Fibroblast of lung (primary cell): ENCODE data around the gene E2F2.

Source experiments
- EZH2 ChIP-seq: IDR thresholded peaks from 2 replicates; pipeline ENCODE4 v1.5.1; 2012; ENCODE audit warnings: low read length, control low read depth, mild to moderate bottlenecking; ENCODE audit errors: missing control alignments
- TF ChIP-seq, protein P1 (sequence below), 2 donors: IDR thresholded peaks in 1 of 2; conservative IDR thresholded peaks in 1 of 2; 1 replicate in 1 of 2; 2 replicates in 1 of 2; pipeline ENCODE4 v1.5.1; 2011 to 2012; ENCODE audit warnings: low read length in 2 of 2, control low read depth in 1 of 2, inconsistent platforms in 1 of 2, low read depth in 1 of 2, mild to moderate bottlenecking in 1 of 2

DNA sequence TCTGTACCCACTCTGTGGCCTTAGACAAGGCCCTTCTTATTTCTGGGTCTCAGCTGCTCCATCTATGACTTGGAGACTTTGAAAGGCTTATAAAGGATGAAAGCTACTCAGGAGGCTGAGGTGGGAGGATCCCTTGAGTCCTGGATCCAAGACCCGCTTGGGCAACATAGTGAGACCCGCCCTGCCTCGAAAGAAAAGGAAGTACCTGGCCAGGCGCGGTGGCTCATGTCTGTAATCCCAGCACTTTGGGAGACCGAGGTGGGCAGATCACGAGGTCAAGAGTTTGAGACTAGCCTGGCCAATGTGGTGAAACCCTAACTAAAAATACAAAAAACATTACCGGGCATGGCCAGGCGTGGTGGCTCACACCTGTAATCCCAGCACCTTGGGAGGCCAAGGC, 14.8 kb upstream of the E2F2 start:
- TF ChIP-seq, protein P1, sequence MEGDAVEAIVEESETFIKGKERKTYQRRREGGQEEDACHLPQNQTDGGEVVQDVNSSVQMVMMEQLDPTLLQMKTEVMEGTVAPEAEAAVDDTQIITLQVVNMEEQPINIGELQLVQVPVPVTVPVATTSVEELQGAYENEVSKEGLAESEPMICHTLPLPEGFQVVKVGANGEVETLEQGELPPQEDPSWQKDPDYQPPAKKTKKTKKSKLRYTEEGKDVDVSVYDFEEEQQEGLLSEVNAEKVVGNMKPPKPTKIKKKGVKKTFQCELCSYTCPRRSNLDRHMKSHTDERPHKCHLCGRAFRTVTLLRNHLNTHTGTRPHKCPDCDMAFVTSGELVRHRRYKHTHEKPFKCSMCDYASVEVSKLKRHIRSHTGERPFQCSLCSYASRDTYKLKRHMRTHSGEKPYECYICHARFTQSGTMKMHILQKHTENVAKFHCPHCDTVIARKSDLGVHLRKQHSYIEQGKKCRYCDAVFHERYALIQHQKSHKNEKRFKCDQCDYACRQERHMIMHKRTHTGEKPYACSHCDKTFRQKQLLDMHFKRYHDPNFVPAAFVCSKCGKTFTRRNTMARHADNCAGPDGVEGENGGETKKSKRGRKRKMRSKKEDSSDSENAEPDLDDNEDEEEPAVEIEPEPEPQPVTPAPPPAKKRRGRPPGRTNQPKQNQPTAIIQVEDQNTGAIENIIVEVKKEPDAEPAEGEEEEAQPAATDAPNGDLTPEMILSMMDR (conservative IDR thresholded peaks at IDR 0.05 in 1 of 2, IDR thresholded peaks at IDR 0.05 in 1 of 2; ENCODE audit: low read depth in 1 of 2, low read length in 2 of 2) = no peak
- TF ChIP-seq EZH2 = no peak
